Measurements from ENCODE around the gene RTF1.

GRCh38 chr15:41423979-41424659 lies 7.2 kb downstream of the RTF1 start:
- TF ChIP-seq POLR2A (IDR thresholded peaks at IDR 0.05) = no peak
- TF ChIP-seq CTCF (IDR thresholded peaks at IDR 0.05 in 4 of 5, conservative IDR thresholded peaks at IDR 0.05 in 1 of 5) = no peak
